Gastroesophageal sphincter (tissue), 4 donors: ENCODE measurements around the gene LUC7L. TPM values are rescaled to one million over a fixed set of nuclear protein-coding genes. Genes with fewer than 3 reads are reported as not detected.

Experiments used
- ATAC-seq: fragments of 150-250 bp; one replicate; pipeline ENCODE4 v1.9.1; 2016; ENCODE audit warnings: mild to moderate bottlenecking, moderate library complexity
- H3K27ac ChIP-seq, 4 donors: fragments of 200-600 bp; sonication (generic) in 3 of 4; 1 replicate in 3 of 4; 2 replicates in 1 of 4; pipeline ENCODE4 v1.5.1; 2016 to 2019
- H3K27me3 ChIP-seq: fragments of 200-600 bp; sonication (generic); one replicate; pipeline ENCODE4 v1.5.1; 2019
- H3K36me3 ChIP-seq, 2 donors: fragments of 200-600 bp; sonication (generic); one replicate each; pipeline ENCODE4 v1.5.1; 2019; ENCODE audit warnings: control low read depth in 1 of 2
- H3K4me1 ChIP-seq, 3 donors: fragments of 200-600 bp; sonication (generic); 1 replicate in 2 of 3; 2 replicates in 1 of 3; pipeline ENCODE4 v1.5.1; 2016 to 2019; ENCODE audit warnings: control low read depth in 2 of 3
- H3K4me3 ChIP-seq, 2 donors: fragments of 200-600 bp; sonication (generic); one replicate each; pipeline ENCODE4 v1.5.1; 2019; ENCODE audit warnings: mild to moderate bottlenecking in 1 of 2, moderate library complexity in 1 of 2
- H3K9me3 ChIP-seq, 3 donors: fragments of 200-600 bp; sonication (generic); one replicate each; pipeline ENCODE4 v1.5.1; 2017 to 2019; ENCODE audit warnings: control low read depth in 2 of 3
- CTCF ChIP-seq, 4 experiments: fragments of 200-600 bp in 2 of 4; fragments of 450-650 bp in 2 of 4; sonication (generic) in 1 of 4; IDR thresholded peaks; one replicate each; pipeline ENCODE4 v1.5.1; 2017 to 2019; ENCODE audit warnings: antibody characterized with exemption in 4 of 4, mild to moderate bottlenecking in 2 of 4, moderate library complexity in 2 of 4
- EP300 ChIP-seq: sonication (generic); formaldehyde crosslinking; IDR thresholded peaks from one replicate; pipeline ENCODE4 v1.6.1; 2017; ENCODE audit warnings: antibody characterized with exemption, mild to moderate bottlenecking
- POLR2A ChIP-seq, 2 donors: fragments of 450-650 bp; IDR thresholded peaks; one replicate each; pipeline ENCODE4 v1.6.1; 2017; ENCODE audit warnings: antibody characterized with exemption in 2 of 2, mild to moderate bottlenecking in 2 of 2, moderate library complexity in 1 of 2
- POLR2AphosphoS5 ChIP-seq: sonication (generic); formaldehyde crosslinking; IDR thresholded peaks from one replicate; pipeline ENCODE4 v1.6.1; 2017; ENCODE audit warnings: antibody characterized with exemption
- WGBS, 2 donors: methylation state at CpG; one replicate each; pipeline ENCODE4 v1.1.5; 2018; ENCODE audit warnings: low coverage in 1 of 2; 5-methylcytosine and 5-hydroxymethylcytosine counted together
- total RNA-seq, 4 donors: library from RNA; depleted of rRNA; stranded (reverse); fragments of >200 nt; gene quantifications; one replicate each; pipeline ENCODE4 v1.1.0, GENCODE V29; 2016

LUC7L gene
- total RNA-seq, 4 donors from 2014 or later = 34.7 to 112 (median 59.6) TPM

- TF ChIP-seq EP300 (no peak), POLR2A (IDR thresholded peaks at IDR 0.05) (no peak), POLR2AphosphoS5 (no peak), CTCF (IDR thresholded peaks at IDR 0.05) (no peak)
- WGBS, 2 donors = 80% methylated on average over 4 of the region's 14 CpGs; no CpG with 5 or more reads in 1 of the 2 donors
- H3K36me3 ChIP-seq = peaks cover 0 to 58% of the 10 kb centered on the region in 2 donors
Observed at GRCh38 chr16:265002-265529, 35.8 kb upstream of the LUC7L start.

GRCh38 chr16:264440-264951 is 35.2 kb upstream of the LUC7L start:
- peaks cover 0 to 64% of the 10 kb centered on the region in 2 donors for H3K36me3 ChIP-seq

More at GRCh38 chr16:265002-265529, 35.8 kb upstream of the LUC7L start:
- Histone ChIP-seq H3K4me3 (no peak overlapping the region), H3K27me3 (no peaks in the 10 kb centered on the region), H3K4me1 (no peaks in the 10 kb centered on the region), H3K27ac (no peak overlapping the region), H3K9me3 (no peaks in the 10 kb centered on the region)
- ATAC-seq = no peak

DNA sequence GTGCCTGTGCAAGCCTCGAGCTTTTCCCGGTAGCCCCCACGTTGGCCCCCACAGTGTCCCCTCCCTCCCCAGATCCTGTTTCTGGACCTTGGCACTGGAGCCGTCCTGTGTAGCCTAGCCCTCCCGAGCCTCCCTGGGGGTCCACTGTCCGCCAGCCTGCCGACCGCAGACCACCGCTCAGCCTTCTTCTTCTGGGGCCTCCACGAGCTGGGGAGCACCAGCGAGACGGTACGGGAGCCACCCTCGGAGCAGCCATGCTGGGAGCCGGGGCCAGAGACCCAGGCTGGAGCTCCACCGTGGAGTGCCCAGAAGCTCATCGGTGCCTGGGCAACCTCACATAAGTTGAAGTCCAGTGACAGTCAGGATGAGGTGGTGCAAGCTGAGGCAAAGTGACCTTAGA is 34.7 kb upstream of the LUC7L start:
- no peak for ATAC-seq
- 90% methylated on average over 3 of the region's 17 CpGs; no CpG with 5 or more reads in 1 of the 2 donors for WGBS, 2 donors
- H3K27ac ChIP-seq = no peak overlapping the region
- H3K9me3 ChIP-seq = no peaks in the 10 kb centered on the region
- no peak overlapping the region for H3K4me3 ChIP-seq
- no peaks in the 10 kb centered on the region for H3K4me1 ChIP-seq
- TF ChIP-seq EP300 = no peak
- TF ChIP-seq CTCF (IDR thresholded peaks at IDR 0.05) = no peak
- no peak for TF ChIP-seq POLR2A (IDR thresholded peaks at IDR 0.05)
- TF ChIP-seq POLR2AphosphoS5 = no peak
- no peaks in the 10 kb centered on the region for H3K27me3 ChIP-seq
- H3K36me3 ChIP-seq = peaks cover 0 to 70% of the 10 kb centered on the region in 2 donors

More at GRCh38 chr16:264440-264951, 35.2 kb upstream of the LUC7L start:
- no CpG with 5 or more reads among the region's 23 CpGs for WGBS, 2 donors
- no peak for ATAC-seq
- no peak for TF ChIP-seq POLR2AphosphoS5
- TF ChIP-seq EP300 = no peak
- no peak for TF ChIP-seq POLR2A (IDR thresholded peaks at IDR 0.05)
- TF ChIP-seq CTCF (IDR thresholded peaks at IDR 0.05) = no peak
- Histone ChIP-seq H3K9me3 (no peaks in the 10 kb centered on the region), H3K27ac (no peak overlapping the region), H3K4me1 (no peaks in the 10 kb centered on the region), H3K4me3 (no peak overlapping the region), H3K27me3 (no peaks in the 10 kb centered on the region)

GRCh38 chr16:263182-263774 is 34.0 kb upstream of the LUC7L start:
- TF ChIP-seq POLR2A (IDR thresholded peaks at IDR 0.05) (no peak), POLR2AphosphoS5 (no peak), CTCF (IDR thresholded peaks at IDR 0.05) (no peak), EP300 (no peak)
- Histone ChIP-seq H3K27me3 (no peaks in the 10 kb centered on the region), H3K36me3 (peaks cover 0 to 75% of the 10 kb centered on the region in 2 donors), H3K27ac (no peak overlapping the region), H3K9me3 (no peaks in the 10 kb centered on the region), H3K4me1 (no peaks in the 10 kb centered on the region), H3K4me3 (no peak overlapping the region)
- no peak for ATAC-seq
- 85 to 88% methylated on average over 5 to 8 of the region's 35 CpGs for WGBS, 2 donors
